Loucy (cell line): ENCODE data around the gene TMEM43.
"Not testable (repeated sequence)": the region's sequence is repeated elsewhere in the genome, so short reads cannot be mapped to it uniquely, and the experiment has no call there.

ENCODE experiments used
- H2AFZ ChIP-seq: fragments of 200-600 bp; sonication (generic); 2 replicates; pipeline ENCODE4 v1.6.0; 2016; ENCODE audit warnings: antibody characterized with exemption, mild to moderate bottlenecking, low read length, moderate library complexity
- H3F3A ChIP-seq: fragments of 200-600 bp; 2 replicates; pipeline ENCODE4 v1.6.0; 2016; ENCODE audit warnings: antibody characterized with exemption, low read depth, mild to moderate bottlenecking
- H3K27me3 ChIP-seq: fragments of 200-600 bp; sonication (generic); 2 replicates; pipeline ENCODE4 v1.6.1; 2014; ENCODE audit warnings: low read length, mild to moderate bottlenecking; ENCODE audit not compliant: insufficient read depth, poor library complexity, severe bottlenecking
- H3K36me3 ChIP-seq: fragments of 200-600 bp; sonication (generic); 2 replicates; pipeline ENCODE4 v1.6.1; 2016; ENCODE audit warnings: low read length; ENCODE audit not compliant: insufficient read depth
- H3K4me1 ChIP-seq: fragments of 200-600 bp; sonication (generic); 2 replicates; pipeline ENCODE4 v1.5.1; 2014; ENCODE audit warnings: low read length, mild to moderate bottlenecking; ENCODE audit not compliant: insufficient read depth, poor library complexity, severe bottlenecking
- H3K4me2 ChIP-seq: fragments of 200-600 bp; sonication (generic); 2 replicates; pipeline ENCODE4 v1.6.0; 2014; ENCODE audit warnings: antibody characterized with exemption, low read length, low read depth, mild to moderate bottlenecking; ENCODE audit not compliant: poor library complexity, severe bottlenecking
- H3K4me3 ChIP-seq: fragments of 200-600 bp; sonication (generic); 2 replicates; pipeline ENCODE4 v1.5.1; 2014; ENCODE audit warnings: low read length, mild to moderate bottlenecking, mixed read lengths; ENCODE audit not compliant: poor library complexity, severe bottlenecking
- H3K79me2 ChIP-seq: fragments of 200-600 bp; sonication (generic); 2 replicates; pipeline ENCODE4 v1.6.1; 2014; ENCODE audit warnings: low read length; ENCODE audit not compliant: insufficient read depth
- H3K9ac ChIP-seq: fragments of 200-600 bp; sonication (generic); 2 replicates; pipeline ENCODE4 v1.6.0; 2014; ENCODE audit warnings: mild to moderate bottlenecking, low read depth, low read length, moderate library complexity; ENCODE audit not compliant: poor library complexity, severe bottlenecking
- H3K9me2 ChIP-seq: fragments of 200-600 bp; sonication (generic); replicated peaks from 2 replicates; pipeline ENCODE4 v1.6.1; 2016; ENCODE audit warnings: low read depth, low read length, mixed read lengths
- H3K9me3 ChIP-seq: fragments of 200-600 bp; sonication (generic); 2 replicates; pipeline ENCODE4 v1.6.1; 2014; ENCODE audit warnings: mild to moderate bottlenecking, antibody characterized with exemption, low read length, low read depth; ENCODE audit not compliant: insufficient read depth
- H4K20me1 ChIP-seq: fragments of 200-600 bp; sonication (generic); 2 replicates; pipeline ENCODE4 v1.6.0; 2014; ENCODE audit warnings: antibody characterized with exemption, low read length, mild to moderate bottlenecking; ENCODE audit not compliant: insufficient read depth, poor library complexity, severe bottlenecking
- CTCF ChIP-seq: fragments of 200-600 bp; sonication (generic); conservative IDR thresholded peaks from 2 replicates; pipeline ENCODE4 v1.5.1; 2014; ENCODE audit warnings: mild to moderate bottlenecking, antibody characterized with exemption, low read length
- EZH2phosphoT487 ChIP-seq: fragments of 200-600 bp; IDR thresholded peaks from 2 replicates; pipeline ENCODE4 v1.6.1; 2018; ENCODE audit warnings: antibody characterized with exemption, mild to moderate bottlenecking, moderate library complexity, borderline replicate concordance

The TMEM43 gene

GRCh38 chr3:14082108-14082657 is 42.7 kb upstream of the TMEM43 start:
- no peaks in the 10 kb centered on the region for H3K36me3 ChIP-seq
- H3K79me2 ChIP-seq = no peaks in the 10 kb centered on the region
- no peaks in the 10 kb centered on the region for H3K9me2 ChIP-seq
- no peaks in the 10 kb centered on the region for H3K9me3 ChIP-seq
- no peaks in the 10 kb centered on the region for H3F3A ChIP-seq
- TF ChIP-seq EZH2phosphoT487 (no peak), CTCF (no peak)
- H3K9ac ChIP-seq = no peak overlapping the region
- no peak overlapping the region for H3K4me3 ChIP-seq
- no peak overlapping the region for H2AFZ ChIP-seq
- H3K4me1 ChIP-seq = no peaks in the 10 kb centered on the region
- H4K20me1 ChIP-seq = no peaks in the 10 kb centered on the region
- no peaks in the 10 kb centered on the region for H3K27me3 ChIP-seq
- no peak overlapping the region for H3K4me2 ChIP-seq

GRCh38 chr3:14087461-14087860 is 37.4 kb upstream of the TMEM43 start:
- H3K79me2 ChIP-seq, H3K4me2 ChIP-seq, H3K4me1 ChIP-seq, H3F3A ChIP-seq, H3K9ac ChIP-seq, H4K20me1 ChIP-seq, H3K9me2 ChIP-seq, H3K9me3 ChIP-seq, H3K36me3 ChIP-seq, H3K4me3 ChIP-seq, H3K27me3 ChIP-seq, H2AFZ ChIP-seq: not testable (repeated sequence)

GRCh38 chr3:14091959-14092358 is 32.9 kb upstream of the TMEM43 start:
- H3K9ac ChIP-seq, H3K36me3 ChIP-seq, H3K79me2 ChIP-seq, H3F3A ChIP-seq, H3K4me2 ChIP-seq, H2AFZ ChIP-seq, H3K9me2 ChIP-seq, H3K9me3 ChIP-seq, H3K4me1 ChIP-seq, H3K4me3 ChIP-seq, H3K27me3 ChIP-seq, H4K20me1 ChIP-seq: not testable (repeated sequence)

GRCh38 chr3:14092464-14092863 is 32.4 kb upstream of the TMEM43 start:
- H4K20me1 ChIP-seq = no peaks in the 10 kb centered on the region

More at GRCh38 chr3:14092464-14092863, 32.4 kb upstream of the TMEM43 start:
- H3K4me1 ChIP-seq = no peaks in the 10 kb centered on the region
- no peak overlapping the region for H3K4me3 ChIP-seq
- TF ChIP-seq CTCF (no peak), EZH2phosphoT487 (no peak)
- no peak overlapping the region for H3K4me2 ChIP-seq
- 0 out of 2 replicates have a peak, but pooled peaks cover 2% of the 10 kb centered on the region for H3K9me3 ChIP-seq
- H2AFZ ChIP-seq = no peak overlapping the region
- H3F3A ChIP-seq = no peaks in the 10 kb centered on the region
- H3K79me2 ChIP-seq = no peaks in the 10 kb centered on the region
- H3K9ac ChIP-seq = no peak overlapping the region
- no peaks in the 10 kb centered on the region for H3K36me3 ChIP-seq
- H3K27me3 ChIP-seq = no peaks in the 10 kb centered on the region
- H3K9me2 ChIP-seq = no peaks in the 10 kb centered on the region
